Measurements from ENCODE around the gene PPIL6.

Gene PPIL6

DNA sequence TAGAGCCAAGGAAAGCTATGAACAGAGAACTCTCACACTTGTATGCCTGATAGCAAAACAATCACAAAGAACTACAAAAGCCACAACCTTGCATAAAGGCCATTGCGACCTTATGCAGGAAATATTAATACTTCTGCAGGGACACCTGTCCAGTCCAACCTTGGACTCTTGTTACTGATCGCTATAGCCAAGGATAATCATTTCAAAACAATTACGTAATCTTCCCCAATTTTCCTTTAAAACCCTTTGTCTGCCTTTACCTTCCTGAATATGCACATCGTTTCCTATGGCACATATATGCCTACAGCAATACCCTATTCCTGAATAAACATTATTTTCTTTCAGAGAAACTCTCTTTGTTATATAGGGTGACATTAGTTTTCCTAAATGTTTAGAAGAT is 22.8 kb downstream of the PPIL6 start:
- no peak for DNase-seq (ENCODE audit: low spot score in 2 of 2)
- no peak for ATAC-seq
- H3K4me1 Mint-ChIP-seq, result no peaks in the 10 kb centered on the region
- H3K4me3 Mint-ChIP-seq, result no peak overlapping the region
- H3K9me3 Mint-ChIP-seq, result no peaks in the 10 kb centered on the region
- H3K27ac Mint-ChIP-seq, result no peak overlapping the region
- H3K36me3 Mint-ChIP-seq, result no peaks in the 10 kb centered on the region

DNA sequence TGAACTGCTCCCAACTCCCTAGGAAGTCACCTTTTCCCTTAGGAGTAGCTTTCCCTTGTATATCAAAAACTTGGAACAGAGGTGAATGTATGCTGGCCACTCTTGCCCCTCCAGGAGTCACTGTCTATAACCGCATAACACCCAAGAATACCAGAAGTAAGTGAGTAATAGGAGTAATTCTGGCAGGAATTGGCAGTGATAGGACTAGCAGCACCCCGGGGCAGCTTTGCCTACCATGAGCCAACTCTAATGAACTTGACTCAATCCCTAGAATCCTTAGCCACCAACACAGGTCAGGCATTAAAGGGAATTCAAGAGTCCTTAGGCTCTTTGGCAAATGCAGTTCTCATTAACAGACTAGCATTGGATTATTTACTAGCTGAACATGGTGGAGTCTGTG is 29.4 kb downstream of the PPIL6 start:
- DNase-seq (ENCODE audit: low spot score in 2 of 2) (no peak), ATAC-seq (no peak)
- Mint-ChIP-seq H3K4me1 (no peaks in the 10 kb centered on the region), H3K4me3 (no peak overlapping the region), H3K27ac (no peak overlapping the region), H3K9me3 (no peaks in the 10 kb centered on the region), H3K36me3 (no peaks in the 10 kb centered on the region)

DNA sequence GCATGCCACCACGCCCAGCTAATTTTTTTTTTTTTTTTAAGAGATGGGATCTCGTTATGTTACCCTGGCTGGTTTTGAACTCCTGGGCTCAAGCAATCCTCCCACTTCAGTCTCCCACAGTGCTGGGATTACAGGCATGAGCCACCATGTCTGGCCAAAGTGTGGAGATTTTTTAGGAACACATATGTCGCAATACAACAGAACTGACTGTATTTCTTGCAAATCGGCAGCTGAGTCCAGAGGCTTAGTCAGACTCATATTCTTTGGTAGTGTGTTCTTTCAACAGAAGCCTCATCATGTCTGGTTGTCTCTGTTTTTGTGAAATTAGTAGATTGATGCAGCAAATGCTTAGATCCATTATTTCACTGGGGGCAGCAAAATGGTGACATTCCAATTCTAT is 34.2 kb downstream of the PPIL6 start:
- DNase-seq (ENCODE audit: low spot score in 2 of 2), result no peak
- H3K9me3 Mint-ChIP-seq, result no peaks in the 10 kb centered on the region
- no peak overlapping the region for H3K27ac Mint-ChIP-seq
- ATAC-seq, result no peak
- no peak overlapping the region for H3K4me3 Mint-ChIP-seq
- H3K4me1 Mint-ChIP-seq, result no peaks in the 10 kb centered on the region
- H3K36me3 Mint-ChIP-seq, result no peaks in the 10 kb centered on the region

DNA sequence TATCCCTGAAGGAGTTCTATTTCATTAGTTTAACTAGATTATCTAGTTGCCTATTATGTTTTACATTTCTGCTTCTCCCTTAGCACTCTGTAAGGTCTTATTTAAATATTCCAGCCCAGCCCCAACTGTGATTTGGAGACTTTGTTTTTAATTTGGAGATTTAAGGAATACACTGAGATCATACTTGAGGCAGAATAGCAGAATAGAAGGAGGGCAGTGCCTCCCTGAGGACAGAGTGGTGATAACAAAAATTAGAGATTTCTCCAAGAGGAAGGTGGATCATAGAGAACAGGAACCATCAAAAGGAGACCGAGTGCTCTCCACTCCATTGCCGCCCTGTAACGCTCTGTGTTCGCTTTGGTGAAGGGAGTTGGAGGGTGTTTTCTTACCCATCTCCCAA is 43.4 kb downstream of the PPIL6 start:
- H3K4me1 Mint-ChIP-seq, result peaks cover 5% of the 10 kb centered on the region
- H3K9me3 Mint-ChIP-seq, result no peaks in the 10 kb centered on the region
- no peak overlapping the region for H3K27ac Mint-ChIP-seq
- no peak overlapping the region for H3K4me3 Mint-ChIP-seq
- ATAC-seq (no peak), DNase-seq (ENCODE audit: low spot score in 2 of 2) (no peak)
- H3K36me3 Mint-ChIP-seq, result no peaks in the 10 kb centered on the region

DNA sequence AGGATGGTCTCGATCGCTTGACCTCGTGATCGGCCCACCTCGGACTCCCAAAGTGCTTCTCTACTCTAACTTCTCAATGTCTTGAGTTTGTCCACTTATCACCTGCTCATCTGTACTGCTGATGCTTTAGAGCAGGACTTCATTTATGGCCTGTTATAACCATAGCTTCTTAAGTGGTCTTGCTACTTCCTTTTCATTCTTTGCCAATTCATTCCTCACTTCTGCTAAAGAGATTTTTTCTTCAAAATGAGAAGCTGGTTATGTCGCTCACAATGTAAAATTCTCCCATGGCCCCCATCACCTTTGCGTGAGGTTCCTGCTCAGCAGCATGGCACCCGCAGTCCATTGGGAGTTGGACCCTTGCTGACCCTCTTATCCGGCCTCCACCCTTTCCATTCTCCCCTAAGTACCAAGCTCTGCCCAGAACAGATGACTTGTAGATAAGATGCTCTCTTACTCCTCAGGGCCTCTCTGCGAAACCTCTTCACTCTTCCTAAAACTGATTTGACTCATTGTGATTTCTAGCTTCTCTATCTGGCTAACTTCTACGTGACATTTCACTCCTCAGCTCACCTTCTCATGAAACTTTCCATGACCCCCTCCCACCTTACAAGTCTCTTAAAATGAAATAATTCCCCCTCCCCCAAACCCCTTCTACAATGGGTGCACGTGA is 44.2 kb downstream of the PPIL6 start:
- Mint-ChIP-seq H3K4me3 (no peak overlapping the region), H3K36me3 (no peaks in the 10 kb centered on the region), H3K27ac (no peak overlapping the region), H3K4me1 (peaks cover 5% of the 10 kb centered on the region), H3K9me3 (no peaks in the 10 kb centered on the region)
- ATAC-seq (no peak), DNase-seq (ENCODE audit: low spot score in 2 of 2) (no peak)

DNA sequence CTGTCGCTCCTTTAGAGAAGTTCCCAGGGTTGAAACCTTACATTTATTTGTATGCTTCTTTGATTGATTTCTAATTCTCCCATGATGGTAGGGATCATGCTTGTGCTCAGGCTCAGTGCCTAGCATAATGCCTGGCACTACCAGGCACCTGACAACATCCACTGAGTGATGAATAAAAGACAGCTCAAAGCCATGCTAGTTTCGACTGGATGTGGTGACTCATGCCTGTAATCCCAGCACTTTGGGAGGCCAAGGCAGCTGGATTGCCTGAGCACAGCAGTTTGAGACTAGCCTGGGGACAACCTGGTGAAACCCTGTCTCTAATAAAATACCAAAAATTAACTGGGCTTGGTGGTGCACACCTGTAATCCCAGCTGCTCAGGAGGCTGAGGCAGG is 46.5 kb downstream of the PPIL6 start:
- no peak overlapping the region for H3K27ac Mint-ChIP-seq

DNA sequence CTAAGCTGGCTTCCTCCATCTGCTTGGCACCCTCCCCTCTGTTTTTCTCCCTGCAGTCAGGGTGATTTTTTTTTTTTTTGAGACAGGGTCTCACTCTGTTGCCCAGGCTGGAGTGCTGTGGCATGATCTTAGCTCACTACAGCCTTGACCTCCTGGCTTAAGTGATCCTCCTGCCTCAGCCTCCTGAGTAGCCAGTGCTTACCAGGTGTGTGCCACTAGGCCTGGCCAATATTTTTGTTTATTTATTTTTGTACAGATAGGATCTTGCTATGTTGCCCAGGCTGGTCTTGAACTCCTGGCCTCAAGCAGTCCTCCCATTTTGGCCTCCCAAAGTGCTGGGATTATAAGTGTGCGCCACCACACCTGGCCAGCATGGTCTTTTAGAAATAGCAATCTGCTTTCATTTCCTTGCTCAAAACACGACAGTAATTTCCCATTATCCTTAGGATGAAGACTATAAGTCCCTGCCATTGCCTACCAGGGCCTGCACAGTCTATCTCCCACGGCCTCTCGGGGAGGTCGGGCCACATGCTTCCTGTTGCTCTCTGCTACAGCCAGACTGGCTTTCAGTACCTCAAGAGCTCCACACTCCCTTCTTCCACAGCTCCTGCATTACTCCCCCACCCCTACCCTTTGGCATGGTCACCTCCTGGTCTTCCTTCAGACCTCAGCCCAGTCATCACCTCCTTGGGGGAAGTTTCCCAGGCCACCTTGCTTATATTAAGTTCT is 47.1 kb downstream of the PPIL6 start:
- H3K4me1 Mint-ChIP-seq, result peaks cover 5% of the 10 kb centered on the region
- ATAC-seq (no peak), DNase-seq (ENCODE audit: low spot score in 2 of 2) (no peak)
- H3K36me3 Mint-ChIP-seq, result no peaks in the 10 kb centered on the region
- H3K9me3 Mint-ChIP-seq, result no peaks in the 10 kb centered on the region
- H3K27ac Mint-ChIP-seq, result no peak overlapping the region
- no peak overlapping the region for H3K4me3 Mint-ChIP-seq

More for the DNA sequence above, 46.5 kb downstream of the PPIL6 start:
- Mint-ChIP-seq H3K9me3 (no peaks in the 10 kb centered on the region), H3K36me3 (no peaks in the 10 kb centered on the region), H3K4me3 (no peak overlapping the region), H3K4me1 (peaks cover 5% of the 10 kb centered on the region)
- ATAC-seq, result no peak
- DNase-seq (ENCODE audit: low spot score in 2 of 2), result no peak

DNA sequence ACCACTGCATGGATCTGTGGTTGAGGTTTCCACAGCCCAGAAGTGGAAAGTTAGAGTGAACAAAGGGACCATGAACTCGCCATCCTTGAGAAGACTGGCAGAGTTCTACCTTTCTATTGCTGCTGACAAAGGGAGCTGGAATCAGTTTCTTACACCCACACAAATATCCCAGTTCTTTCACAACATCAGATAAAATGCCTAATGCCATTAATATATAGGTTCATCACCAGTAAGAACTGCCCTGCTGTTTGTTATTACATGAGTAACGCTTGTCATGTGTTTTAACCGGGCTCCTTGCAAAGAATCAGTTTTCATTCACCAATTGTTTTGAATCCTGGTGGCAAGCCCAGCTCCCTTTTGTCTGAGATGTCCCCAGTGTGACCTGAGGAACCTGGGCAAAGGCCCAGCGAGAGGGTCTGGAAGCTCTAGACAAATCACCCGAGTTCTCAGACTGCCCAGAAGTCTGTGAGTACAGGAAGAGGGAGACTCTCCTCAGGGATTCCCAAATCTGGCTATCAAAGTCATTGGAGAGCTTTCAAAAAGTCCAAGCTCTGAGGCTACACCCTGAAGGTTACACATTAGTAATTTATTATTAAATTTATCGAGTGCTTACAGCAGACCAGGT is 50.7 kb downstream of the PPIL6 start:
- no peak for ATAC-seq
- H3K9me3 Mint-ChIP-seq, result no peaks in the 10 kb centered on the region
- peaks cover 5% of the 10 kb centered on the region for H3K4me1 Mint-ChIP-seq
- H3K27ac Mint-ChIP-seq, result no peak overlapping the region
- no peak overlapping the region for H3K4me3 Mint-ChIP-seq
- no peak for DNase-seq (ENCODE audit: low spot score in 2 of 2)
- H3K36me3 Mint-ChIP-seq, result no peaks in the 10 kb centered on the region

DNA sequence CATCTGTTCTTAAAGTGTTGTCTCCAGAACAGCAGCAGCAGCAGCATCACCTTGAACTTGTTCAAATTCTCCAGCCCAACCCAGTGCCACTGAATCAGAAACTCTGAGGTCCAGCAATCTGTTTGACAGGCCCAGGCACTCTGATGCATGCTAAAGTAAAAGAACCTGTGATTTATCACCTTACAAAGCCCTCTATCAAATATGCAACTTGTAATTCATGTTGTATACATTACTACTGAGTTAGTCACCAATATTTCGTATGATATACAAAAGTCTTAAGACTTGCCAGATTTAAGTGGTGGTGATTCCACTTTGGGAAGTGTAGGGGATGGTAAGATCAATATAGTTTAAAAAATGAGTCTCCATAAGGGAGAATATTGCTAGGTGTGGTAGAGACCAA is 52.2 kb downstream of the PPIL6 start:
- ATAC-seq (no peak), DNase-seq (ENCODE audit: low spot score in 2 of 2) (no peak)
- Mint-ChIP-seq H3K4me1 (peaks cover 6% of the 10 kb centered on the region), H3K9me3 (no peaks in the 10 kb centered on the region), H3K4me3 (no peak overlapping the region), H3K36me3 (peaks cover under 1% of the 10 kb centered on the region), H3K27ac (no peak overlapping the region)

DNA sequence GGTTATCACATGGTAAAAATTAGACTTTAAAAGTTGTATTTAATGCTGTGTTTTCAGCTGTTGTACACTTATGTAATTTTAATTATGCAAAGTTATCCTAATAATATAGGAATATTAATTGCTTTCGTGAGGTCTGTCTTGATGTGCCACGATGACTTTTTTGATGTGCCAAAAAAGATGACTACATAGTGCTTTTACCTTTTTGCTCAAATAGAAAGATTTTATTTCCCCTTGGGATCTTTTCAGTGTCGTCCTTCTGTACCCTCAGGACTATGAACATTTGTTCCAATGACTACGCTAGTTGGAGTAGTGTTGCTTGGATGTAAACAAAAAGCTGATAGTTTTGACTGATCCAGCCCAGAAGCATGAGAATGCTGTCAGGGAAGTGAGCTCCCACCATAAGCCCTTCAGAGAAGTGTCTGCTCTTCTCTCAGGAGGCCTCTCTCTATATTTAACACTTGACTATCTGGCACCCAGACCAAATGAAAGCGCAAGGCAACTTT is 56.9 kb downstream of the PPIL6 start:
- H3K9me3 Mint-ChIP-seq, result no peaks in the 10 kb centered on the region
- no peak for ATAC-seq
- H3K36me3 Mint-ChIP-seq, result peaks cover 48% of the 10 kb centered on the region
- H3K27ac Mint-ChIP-seq, result peak overlapping the region; percentile 99
- DNase-seq (ENCODE audit: low spot score in 2 of 2), result no peak
- H3K4me1 Mint-ChIP-seq, result peaks cover 25% of the 10 kb centered on the region
- H3K4me3 Mint-ChIP-seq, result peak overlapping the region; percentile 82

DNA sequence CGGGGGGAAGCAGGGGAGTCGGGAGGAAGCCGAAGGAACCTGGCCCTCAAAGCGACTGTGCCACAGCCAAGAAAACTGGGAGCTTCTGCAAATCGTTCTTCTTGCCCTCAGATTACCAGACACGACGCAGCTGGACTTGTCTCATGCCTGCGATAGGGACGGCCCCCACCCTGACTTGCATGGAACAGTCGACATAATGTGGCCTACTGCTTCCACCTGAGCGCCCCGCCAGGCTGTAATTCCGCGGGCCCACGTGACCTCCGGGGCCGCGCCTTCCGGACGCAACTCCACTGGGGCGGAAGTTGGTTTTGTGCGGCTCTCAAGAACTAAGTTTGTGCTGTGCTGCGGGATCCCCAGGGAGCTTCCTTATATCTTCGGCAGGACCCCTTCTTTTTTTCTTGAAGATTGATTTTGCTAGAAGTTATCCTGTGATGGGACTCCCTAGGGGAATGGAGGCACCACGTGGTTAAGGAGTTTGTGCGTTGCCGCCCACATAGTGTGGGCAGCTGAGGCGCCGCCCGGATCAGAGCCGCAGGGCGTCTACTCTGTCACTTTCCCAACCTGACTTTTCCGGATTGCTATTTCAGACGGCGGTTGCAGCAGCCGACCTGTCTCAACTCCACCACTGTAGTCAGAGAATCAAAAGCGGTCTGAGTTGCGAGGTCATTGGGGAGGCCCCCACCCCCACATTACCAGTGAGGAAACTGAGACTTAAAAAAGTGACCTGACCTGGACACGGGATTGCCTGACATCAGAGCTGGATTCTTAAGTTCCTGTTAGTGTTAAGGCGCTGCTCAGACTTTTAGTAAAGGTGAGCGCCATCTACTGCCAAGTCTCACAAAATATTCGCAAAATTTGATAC is 57.6 kb downstream of the PPIL6 start:
- Mint-ChIP-seq H3K27ac (peak overlapping the region; percentile 99), H3K36me3 (peaks cover 55% of the 10 kb centered on the region), H3K9me3 (no peaks in the 10 kb centered on the region), H3K4me3 (peak overlapping the region; percentile 82), H3K4me1 (peaks cover 32% of the 10 kb centered on the region)
- peak; percentile 89 to 97 for DNase-seq (ENCODE audit: low spot score in 2 of 2)
- peak; percentile 79 for ATAC-seq

DNA sequence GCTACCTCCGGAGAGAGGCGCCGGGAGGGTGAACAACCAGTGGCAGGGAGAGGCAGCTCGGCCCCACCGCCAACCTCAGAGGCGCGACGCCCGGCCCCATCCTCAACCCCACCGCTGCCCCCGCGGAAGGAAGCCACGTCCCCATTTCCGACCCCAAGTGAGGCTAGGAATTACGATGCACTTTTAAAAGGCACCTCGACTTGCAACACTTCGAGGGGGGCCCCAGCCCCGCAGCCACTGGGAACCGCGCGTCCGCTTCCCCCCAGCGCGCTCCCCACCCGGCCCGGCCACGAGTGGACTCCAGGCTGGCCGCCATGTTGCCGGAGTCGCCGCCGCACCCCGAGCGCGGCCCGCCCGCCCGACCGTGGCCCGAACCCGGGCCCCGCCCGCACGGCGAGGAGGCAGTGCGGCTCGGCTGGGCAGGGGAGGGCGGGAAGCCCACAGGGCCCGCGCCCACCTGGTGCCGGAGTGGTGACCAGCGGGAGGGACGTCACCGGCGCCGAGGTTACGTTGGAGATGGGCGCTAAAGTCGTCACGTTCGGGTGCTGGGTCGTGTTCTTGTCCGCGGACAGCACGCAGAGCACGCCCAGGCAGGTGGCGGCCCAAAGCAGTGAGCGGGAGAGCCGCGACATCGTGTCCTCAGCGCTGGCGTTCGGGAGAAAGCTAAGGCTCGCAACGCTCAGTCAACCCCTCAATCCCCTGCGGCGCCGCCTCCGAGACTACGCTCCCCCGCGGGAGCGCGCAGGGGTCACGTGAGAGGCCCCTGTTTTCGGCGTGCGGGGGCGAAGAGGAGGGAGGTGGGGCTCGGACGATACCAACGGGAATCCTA is 58.5 kb downstream of the PPIL6 start, which contains the start of gene CD164:
Gene CD164, minus strand, starts transcription at position 721 of the 829 bp plus-strand sequence. Its CDS starts 89 bp downstream, at position 632.
- peak; percentile 73 for ATAC-seq

DNA sequence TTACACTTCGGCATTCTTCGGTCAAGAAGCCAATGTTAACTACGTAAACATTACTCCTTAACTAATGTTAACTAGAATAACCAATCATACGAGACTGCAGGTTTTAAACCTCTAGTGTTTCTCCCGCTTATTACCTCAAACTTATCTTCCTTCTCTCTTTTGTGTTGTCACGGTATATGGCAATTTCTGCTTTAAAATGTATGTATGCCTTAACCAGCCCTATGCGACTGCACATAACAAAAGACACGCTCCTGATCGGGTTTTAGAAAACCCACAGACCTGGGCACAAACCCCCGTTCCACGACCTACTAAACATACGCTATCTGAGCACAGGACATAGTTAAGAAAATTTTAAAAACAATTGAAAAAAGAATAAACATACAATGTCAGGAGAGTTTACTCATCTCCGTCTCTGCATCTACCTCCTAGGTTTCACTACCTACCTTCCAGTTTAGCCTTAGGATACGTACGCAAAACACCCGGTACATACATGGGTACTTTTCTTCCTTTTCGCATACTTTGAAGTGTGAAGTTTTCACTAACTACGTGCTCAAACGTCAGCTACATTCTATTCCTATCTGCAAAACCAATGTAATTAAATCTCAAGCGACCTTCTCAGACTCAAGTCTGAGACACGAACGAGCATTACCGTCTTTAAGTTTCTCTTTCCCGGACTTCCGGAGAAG is 59.2 kb downstream of the PPIL6 start:
- peak; percentile 1 for ATAC-seq
- H3K36me3 Mint-ChIP-seq, result peaks cover 71% of the 10 kb centered on the region
- peak in 1 of 2 donors; percentile 69 for DNase-seq (ENCODE audit: low spot score in 2 of 2)
- peaks cover 38% of the 10 kb centered on the region for H3K4me1 Mint-ChIP-seq
- H3K4me3 Mint-ChIP-seq, result peak overlapping the region; percentile 82
- peak overlapping the region; percentile 99 for H3K27ac Mint-ChIP-seq
- H3K9me3 Mint-ChIP-seq, result no peaks in the 10 kb centered on the region

More for the DNA sequence above, 58.5 kb downstream of the PPIL6 start, which contains the start of gene CD164:
- peak within 1 kb of the TSS; percentile 82 for H3K4me3 Mint-ChIP-seq
- peaks cover 63% of the 10 kb centered on the region for H3K36me3 Mint-ChIP-seq
- peak; percentile 77 to 96 for DNase-seq (ENCODE audit: low spot score in 2 of 2)
- peaks cover 35% of the 10 kb centered on the region for H3K4me1 Mint-ChIP-seq
- no peaks in the 10 kb centered on the region for H3K9me3 Mint-ChIP-seq
- H3K27ac Mint-ChIP-seq, result peak within 1 kb of the TSS; percentile 99

DNA sequence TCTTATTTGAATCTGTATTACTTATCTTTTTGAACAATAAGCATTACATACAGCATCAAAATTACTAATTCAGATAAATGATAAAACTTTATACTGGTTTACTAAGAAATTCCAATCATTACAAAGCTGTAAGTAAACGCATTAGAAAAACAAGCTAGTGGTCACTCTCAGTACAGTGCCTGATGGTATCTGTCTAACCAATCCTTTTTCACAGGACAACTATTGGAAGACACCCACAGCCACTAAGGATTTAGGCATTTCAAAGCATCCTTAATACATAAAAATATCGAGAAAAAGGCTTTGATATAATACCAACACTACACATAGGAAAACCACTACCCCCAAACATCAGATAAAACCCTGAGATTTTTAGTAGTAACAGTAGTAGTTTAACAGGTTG is 60.7 kb downstream of the PPIL6 start:
- ATAC-seq (no peak), DNase-seq (ENCODE audit: low spot score in 2 of 2) (peak in 1 of 2 donors; percentile 33)
- H3K4me1 Mint-ChIP-seq, result peaks cover 49% of the 10 kb centered on the region
- peak overlapping the region; percentile 99 for H3K27ac Mint-ChIP-seq
- H3K4me3 Mint-ChIP-seq, result peak overlapping the region; percentile 82
- no peaks in the 10 kb centered on the region for H3K9me3 Mint-ChIP-seq
- H3K36me3 Mint-ChIP-seq, result peaks cover 86% of the 10 kb centered on the region

Measured in stimulated activated effector memory CD8-positive, alpha-beta T cell treated with anti-CD3 and anti-CD28 coated beads, Interleukin-12 subunit alpha, Interleukin-12 subunit beta, amount 100 ng/mL, for 72 hours (primary cell).